Measurements from ENCODE around the gene SPOCK2.

GRCh38 chr10:72121389-72121788 is 33.0 kb upstream of the SPOCK2 start:
- TF ChIP-seq CTCF (IDR thresholded peaks at IDR 0.05) (no peak), POLR2A (IDR thresholded peaks at IDR 0.05) (no peak)
